GM18505 (cell line): Measurements from ENCODE around the gene NRROS.
"Not testable (repeated sequence)": the region's sequence is repeated elsewhere in the genome, so short reads cannot be mapped to it uniquely, and the experiment has no call there.

ENCODE experiments used
- ATAC-seq: cut with Tn5 transposase; IDR thresholded peaks from one replicate; pipeline ENCODE4 v1.9.1; 2021; ENCODE audit not compliant: unreplicated experiment
- POLR2A ChIP-seq: IDR thresholded peaks from 4 replicates; pipeline ENCODE4 v1.6.1; 2011; ENCODE audit warnings: borderline replicate concordance; ENCODE audit not compliant: insufficient read depth, insufficient read length; ENCODE audit errors: extremely low read depth

Gene NRROS

GRCh38 chr3:196617256-196617655 is 22.2 kb upstream of the NRROS start:
- ATAC-seq = no peak

GRCh38 chr3:196619223-196619622 is 20.3 kb upstream of the NRROS start:
- no peak for ATAC-seq
- TF ChIP-seq POLR2A = no peak

More at GRCh38 chr3:196617256-196617655, 22.2 kb upstream of the NRROS start:
- TF ChIP-seq POLR2A = no peak

GRCh38 chr3:196619627-196620026 is 19.9 kb upstream of the NRROS start:
- not testable (repeated sequence) for ATAC-seq

- TF ChIP-seq POLR2A = no peak
- no peak for ATAC-seq
Measured at GRCh38 chr3:196620161-196620604, 19.3 kb upstream of the NRROS start.

- no peak for ATAC-seq
- TF ChIP-seq POLR2A = no peak
Measured at GRCh38 chr3:196620684-196621083, 18.8 kb upstream of the NRROS start.

GRCh38 chr3:196621611-196622010 is 17.9 kb upstream of the NRROS start:
- no peak for ATAC-seq
- TF ChIP-seq POLR2A = no peak

- TF ChIP-seq POLR2A = no peak
- ATAC-seq = peak; percentile 49
Measured at GRCh38 chr3:196624067-196624790, 15.3 kb upstream of the NRROS start.

GRCh38 chr3:196624907-196625306 is 14.6 kb upstream of the NRROS start:
- TF ChIP-seq POLR2A = no peak
- no peak for ATAC-seq

GRCh38 chr3:196625331-196625730 is 14.2 kb upstream of the NRROS start:
- ATAC-seq = no peak
- TF ChIP-seq POLR2A = no peak

- TF ChIP-seq POLR2A = no peak
- no peak for ATAC-seq
Measured at GRCh38 chr3:196627918-196628231, 11.6 kb upstream of the NRROS start.

GRCh38 chr3:196629228-196629627 is 10.3 kb upstream of the NRROS start:
- no peak for ATAC-seq
- TF ChIP-seq POLR2A = no peak

- no peak for TF ChIP-seq POLR2A
- ATAC-seq = no peak
Measured at GRCh38 chr3:196631682-196632045, 7.8 kb upstream of the NRROS start.

GRCh38 chr3:196632046-196632751 is 7.3 kb upstream of the NRROS start:
- ATAC-seq = peak; percentile 72
- peak; percentile 88 for TF ChIP-seq POLR2A

GRCh38 chr3:196633555-196634151 is 5.8 kb upstream of the NRROS start:
- no peak for ATAC-seq
- TF ChIP-seq POLR2A = peak; percentile 59
